Measurements from ENCODE around the gene LENG9. TPM values are rescaled to one million over a fixed set of nuclear protein-coding genes. Genes with fewer than 3 reads are reported as not detected.

LENG9 gene
- total RNA-seq, 4 donors from 2014 or later: 4.5 to 9.2 (median 6.5) TPM

DNA sequence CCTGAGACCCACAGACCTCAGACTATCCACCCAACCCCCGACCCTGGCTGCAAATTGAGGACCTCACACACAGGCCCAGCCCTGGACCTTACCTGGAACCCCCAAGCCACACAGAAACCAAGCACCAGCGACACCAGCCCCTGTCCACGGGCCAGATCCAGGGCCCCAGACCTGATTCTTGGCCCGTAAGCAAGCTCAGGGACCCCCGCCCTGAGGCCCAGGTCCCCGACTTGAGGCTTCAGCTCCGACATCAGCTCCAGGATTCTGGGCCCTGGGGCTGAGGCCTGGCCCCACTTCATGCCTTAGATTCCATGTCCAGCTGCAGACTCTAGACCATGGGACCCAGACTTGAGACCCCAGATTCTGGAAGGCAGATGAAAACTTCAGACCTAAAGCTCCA, 42.1 kb downstream of the LENG9 start:
- 81 to 82% methylated on average over 7 of the region's 7 CpGs for WGBS, 2 donors
- no peak for DNase-seq (ENCODE audit: low spot score in 2 of 2)
- TF ChIP-seq POLR2A (IDR thresholded peaks at IDR 0.05): no peak
- TF ChIP-seq, protein P1, sequence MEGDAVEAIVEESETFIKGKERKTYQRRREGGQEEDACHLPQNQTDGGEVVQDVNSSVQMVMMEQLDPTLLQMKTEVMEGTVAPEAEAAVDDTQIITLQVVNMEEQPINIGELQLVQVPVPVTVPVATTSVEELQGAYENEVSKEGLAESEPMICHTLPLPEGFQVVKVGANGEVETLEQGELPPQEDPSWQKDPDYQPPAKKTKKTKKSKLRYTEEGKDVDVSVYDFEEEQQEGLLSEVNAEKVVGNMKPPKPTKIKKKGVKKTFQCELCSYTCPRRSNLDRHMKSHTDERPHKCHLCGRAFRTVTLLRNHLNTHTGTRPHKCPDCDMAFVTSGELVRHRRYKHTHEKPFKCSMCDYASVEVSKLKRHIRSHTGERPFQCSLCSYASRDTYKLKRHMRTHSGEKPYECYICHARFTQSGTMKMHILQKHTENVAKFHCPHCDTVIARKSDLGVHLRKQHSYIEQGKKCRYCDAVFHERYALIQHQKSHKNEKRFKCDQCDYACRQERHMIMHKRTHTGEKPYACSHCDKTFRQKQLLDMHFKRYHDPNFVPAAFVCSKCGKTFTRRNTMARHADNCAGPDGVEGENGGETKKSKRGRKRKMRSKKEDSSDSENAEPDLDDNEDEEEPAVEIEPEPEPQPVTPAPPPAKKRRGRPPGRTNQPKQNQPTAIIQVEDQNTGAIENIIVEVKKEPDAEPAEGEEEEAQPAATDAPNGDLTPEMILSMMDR (IDR thresholded peaks at IDR 0.05): no peak
- H3K4me3 ChIP-seq (ENCODE audit: low read depth, poor library complexity, severe bottlenecking): no peak overlapping the region
- intact Hi-C loops (cut with DNase I; ENCODE audit: low total_unique reads): no loop called here

DNA sequence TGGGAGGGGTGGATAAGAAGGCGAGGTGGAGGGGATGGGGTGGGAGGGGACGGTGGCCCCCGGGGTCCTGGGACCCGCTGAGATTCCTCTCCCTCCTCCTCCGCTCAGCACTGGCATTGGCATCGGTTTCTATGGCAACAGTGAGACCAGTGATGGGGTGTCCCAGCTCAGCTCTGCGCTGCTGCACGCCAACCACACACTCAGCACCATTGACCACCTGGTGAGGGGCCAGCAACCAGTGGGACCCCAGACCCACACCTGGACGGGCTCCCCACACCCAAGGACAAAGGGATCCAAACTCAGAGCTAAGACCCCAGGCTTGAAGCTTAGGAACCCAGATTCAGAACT, 42.4 kb downstream of the LENG9 start:
- intact Hi-C loops (cut with DNase I; ENCODE audit: low total_unique reads): no loop called here
- TF ChIP-seq, protein P1 (IDR thresholded peaks at IDR 0.05): no peak
- TF ChIP-seq POLR2A (IDR thresholded peaks at IDR 0.05): no peak
- no peak overlapping the region for H3K4me3 ChIP-seq (ENCODE audit: low read depth, poor library complexity, severe bottlenecking)
- 28 to 42% methylated on average over 5 to 7 of the region's 9 CpGs for WGBS, 2 donors
- no peak for DNase-seq (ENCODE audit: low spot score in 2 of 2)

DNA sequence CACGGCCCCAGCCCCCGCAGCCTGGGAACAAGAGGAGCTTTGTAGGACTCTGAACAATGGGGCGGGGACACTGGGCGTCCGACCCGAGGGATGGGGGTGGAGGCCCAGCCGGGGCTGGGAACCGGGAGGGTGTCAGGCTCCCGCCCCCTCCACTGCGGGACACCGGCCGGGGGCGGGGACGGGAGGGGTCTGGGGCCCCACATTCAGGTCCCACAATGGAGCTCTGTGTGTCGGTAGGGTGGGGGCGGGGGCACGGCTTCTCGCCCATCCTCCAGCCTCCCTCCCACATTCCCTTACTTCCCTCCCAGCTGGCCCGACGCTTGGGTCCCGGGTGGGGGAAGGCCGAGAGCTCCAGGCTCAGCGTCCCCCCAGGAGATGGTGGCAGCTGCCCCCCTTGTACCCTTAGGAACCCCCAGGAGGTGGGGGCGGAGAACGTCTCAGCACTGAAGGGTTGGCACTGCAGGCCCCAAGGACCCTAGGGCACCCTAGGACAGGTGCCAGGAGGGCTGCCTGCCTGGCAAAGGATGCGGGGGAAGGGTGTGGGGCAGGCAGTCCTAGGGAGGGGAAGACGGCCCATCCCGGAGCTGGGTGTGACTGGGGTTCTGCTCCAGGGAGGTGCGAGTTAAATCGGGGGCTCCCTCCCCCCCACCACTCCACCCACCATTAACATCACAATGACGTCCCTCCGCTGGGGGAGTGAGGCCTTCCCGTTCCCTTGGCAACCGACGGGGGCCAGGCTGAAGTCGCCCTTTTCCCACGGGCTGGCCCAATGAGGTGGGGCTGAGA, 43.0 kb downstream of the LENG9 start:
- intact Hi-C loops (cut with DNase I; ENCODE audit: low total_unique reads): no loop called here
- TF ChIP-seq, protein P1 (IDR thresholded peaks at IDR 0.05): no peak
- no peak for TF ChIP-seq POLR2A (IDR thresholded peaks at IDR 0.05)
- DNase-seq (ENCODE audit: low spot score in 2 of 2): no peak
- H3K4me3 ChIP-seq (ENCODE audit: low read depth, poor library complexity, severe bottlenecking): no peak overlapping the region
- 5 to 9% methylated on average over 31 to 34 of the region's 37 CpGs for WGBS, 2 donors

DNA sequence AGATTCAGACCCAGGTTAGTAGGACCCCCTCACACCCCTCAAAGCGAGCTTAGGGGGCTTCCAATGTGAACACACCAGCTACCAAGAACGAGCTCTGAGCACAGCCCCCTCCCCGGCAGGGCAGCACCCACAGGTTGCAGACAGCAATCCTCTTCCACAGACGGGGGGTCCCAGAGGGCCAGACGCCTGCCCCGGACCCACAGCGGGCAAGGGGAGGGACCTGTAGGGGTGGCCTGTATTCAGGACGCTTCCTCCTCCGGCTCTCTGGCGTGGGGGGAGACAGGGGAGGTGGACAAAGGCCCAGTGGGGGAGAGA, 43.6 kb downstream of the LENG9 start:
- WGBS, 2 donors: 34 to 43% methylated on average over 10 of the region's 10 CpGs
- DNase-seq (ENCODE audit: low spot score in 2 of 2): no peak
- no peak overlapping the region for H3K4me3 ChIP-seq (ENCODE audit: low read depth, poor library complexity, severe bottlenecking)

DNA sequence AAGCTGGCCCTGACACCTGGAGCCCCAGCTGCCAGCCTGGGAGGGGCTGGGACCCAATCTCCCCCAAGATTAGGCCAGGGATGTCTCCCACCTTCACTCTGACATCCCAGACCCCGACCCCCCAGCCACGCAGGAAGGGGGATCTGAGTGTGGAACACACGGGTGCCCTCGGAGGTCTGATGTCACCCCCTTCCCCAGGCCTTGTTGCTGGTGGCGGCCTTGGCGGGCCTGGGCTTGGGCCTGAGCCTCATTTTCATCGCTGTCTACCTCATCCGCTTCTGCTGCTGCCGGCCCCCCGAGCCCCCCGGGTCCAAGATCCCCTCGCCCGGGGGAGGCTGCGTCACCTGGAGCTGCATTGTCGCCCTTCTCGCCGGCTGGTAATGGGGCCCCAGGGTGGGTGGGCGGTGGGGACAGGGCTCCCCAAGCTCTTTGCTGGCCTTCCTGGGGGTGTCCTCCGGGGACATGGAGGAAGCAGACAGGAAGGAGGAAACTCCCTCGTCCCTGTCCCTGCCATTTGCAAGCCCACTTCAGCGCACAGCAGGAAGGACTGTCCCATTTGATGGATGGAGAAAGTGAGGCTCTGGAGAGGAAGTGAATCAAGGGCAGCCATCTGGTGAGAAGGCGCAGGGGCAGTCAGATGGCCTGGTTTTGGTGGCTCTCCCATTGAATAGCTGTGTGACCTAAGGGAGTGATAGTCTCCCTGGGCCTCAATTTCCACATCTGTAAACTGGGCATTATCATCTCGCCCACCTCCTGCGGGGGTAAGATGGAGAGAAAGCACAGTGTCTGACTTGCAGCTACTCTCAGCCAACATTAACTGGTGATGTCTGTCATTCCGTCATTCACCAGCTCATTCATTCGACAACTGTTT, 44.4 kb downstream of the LENG9 start:
- intact Hi-C loops (cut with DNase I; ENCODE audit: low total_unique reads): no loop called here
- DNase-seq (ENCODE audit: low spot score in 2 of 2): no peak
- H3K4me3 ChIP-seq (ENCODE audit: low read depth, poor library complexity, severe bottlenecking): no peak overlapping the region
- 78 to 83% methylated on average over 20 to 26 of the region's 26 CpGs for WGBS, 2 donors
- no peak for TF ChIP-seq POLR2A (IDR thresholded peaks at IDR 0.05)
- TF ChIP-seq, protein P1 (IDR thresholded peaks at IDR 0.05): no peak

More for the DNA sequence above, 43.6 kb downstream of the LENG9 start:
- intact Hi-C loops (cut with DNase I; ENCODE audit: low total_unique reads): no loop called here
- TF ChIP-seq, protein P1 (IDR thresholded peaks at IDR 0.05): no peak
- no peak for TF ChIP-seq POLR2A (IDR thresholded peaks at IDR 0.05)

Measured in lower leg skin (tissue), 4 donors.